ENCODE results near the gene PIAS4.
"Not testable (repeated sequence)": the region's sequence is repeated elsewhere in the genome, so short reads cannot be mapped to it uniquely, and the experiment has no call there.

Gene PIAS4

GRCh38 chr19:4007021-4007835 lies at the start of gene PIAS4:
TSS of gene PIAS4 (plus strand) at chr19:4007736. CDS start at chr19:4007761, 25 bp downstream.
- DNase-seq (ENCODE audit: low read depth), result peak; percentile 97

GRCh38 chr19:3958836-3959765 lies 48.4 kb upstream of the PIAS4 start:
- DNase-seq (ENCODE audit: low read depth), result no peak

GRCh38 chr19:3959766-3960131 lies 47.8 kb upstream of the PIAS4 start:
- no peak for DNase-seq (ENCODE audit: low read depth)

- DNase-seq (ENCODE audit: low read depth), result no peak
These were observed 46.5 kb upstream of the PIAS4 start for GRCh38 chr19:3961007-3961406.

- DNase-seq (ENCODE audit: low read depth), result no peak
These were observed 43.9 kb upstream of the PIAS4 start for GRCh38 chr19:3963458-3964255.

- DNase-seq (ENCODE audit: low read depth), result no peak
These were observed 43.0 kb upstream of the PIAS4 start for GRCh38 chr19:3964256-3965194.

GRCh38 chr19:3966051-3967017 lies 41.2 kb upstream of the PIAS4 start:
- DNase-seq (ENCODE audit: low read depth), result no peak

GRCh38 chr19:3967983-3968382 lies 39.6 kb upstream of the PIAS4 start:
- DNase-seq (ENCODE audit: low read depth), result not testable (repeated sequence)

- no peak for DNase-seq (ENCODE audit: low read depth)
These were observed 38.7 kb upstream of the PIAS4 start for GRCh38 chr19:3968556-3969434.

GRCh38 chr19:3969435-3970312 lies 37.9 kb upstream of the PIAS4 start:
- DNase-seq (ENCODE audit: low read depth), result no peak

GRCh38 chr19:3970313-3970807 lies 37.2 kb upstream of the PIAS4 start:
- DNase-seq (ENCODE audit: low read depth), result no peak

GRCh38 chr19:3970808-3971598 lies 36.5 kb upstream of the PIAS4 start, which contains the start of gene DAPK3:
TSS of gene DAPK3 (minus strand) at chr19:3971099. CDS start at chr19:3969735, 1,364 bp downstream.
- peak; percentile 85 for DNase-seq (ENCODE audit: low read depth)

GRCh38 chr19:3975144-3975543 lies 32.4 kb upstream of the PIAS4 start:
- DNase-seq (ENCODE audit: low read depth), result no peak

- DNase-seq (ENCODE audit: low read depth), result no peak
These were observed 31.9 kb upstream of the PIAS4 start for GRCh38 chr19:3975637-3976087.

GRCh38 chr19:3976495-3977241 lies 30.9 kb upstream of the PIAS4 start:
- no peak for DNase-seq (ENCODE audit: low read depth)

All from activated gamma-delta T cell treated with anti-CD3 and anti-CD28 coated beads, Interleukin-2, amount 50 U/mL, for 16 hours (primary cell).